ENCODE results near the gene RGS21. TPM values are rescaled to one million over a fixed set of nuclear protein-coding genes. Genes with fewer than 3 reads are reported as not detected.

Gene RGS21
- total and polyA plus RNA-seq, 2 experiments from 2014 or later, result not detected

DNA sequence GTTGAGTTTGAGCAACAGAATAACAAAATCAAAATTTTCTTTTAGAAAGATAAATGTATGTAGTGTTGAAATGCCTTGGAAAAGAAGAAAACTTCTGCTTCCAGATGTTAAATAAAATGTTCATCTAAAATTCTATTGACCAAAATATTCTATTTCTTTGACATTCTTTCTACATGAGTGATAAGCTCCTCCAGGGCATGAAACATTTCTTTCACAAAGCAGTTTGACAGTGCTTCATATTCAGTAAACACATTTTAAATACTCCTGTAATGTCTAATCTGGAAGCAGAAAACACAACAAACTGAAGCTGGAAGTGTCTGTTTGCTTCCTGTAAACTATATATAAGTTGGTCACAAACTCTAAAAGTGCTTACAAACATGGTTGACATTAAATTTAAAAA is 61.5 kb downstream of the RGS21 start:
- Histone ChIP-seq H3K4me3 (no peak overlapping the region), H3K36me3 (replicated peaks; ENCODE audit: insufficient read depth, low read depth) (no peaks in the 10 kb centered on the region), H3K79me2 (no peaks in the 10 kb centered on the region), H3K4me2 (no peak overlapping the region), H3K27ac (no peak overlapping the region), H3K27me3 (no peaks in the 10 kb centered on the region), H3K4me1 (ENCODE audit: insufficient read depth) (no peaks in the 10 kb centered on the region), H3K9me3 (ENCODE audit: low read depth) (no peaks in the 10 kb centered on the region), H4K20me1 (ENCODE audit: insufficient read depth, poor library complexity, severe bottlenecking) (no peaks in the 10 kb centered on the region), H2AFZ (no peak overlapping the region), H3K9me2 (replicated peaks; ENCODE audit: insufficient read depth) (no peaks in the 10 kb centered on the region)
- DNase-seq (ENCODE audit: low spot score), result no peak
- no peak for TF ChIP-seq EZH2 (IDR thresholded peaks at IDR 0.05; ENCODE audit: borderline replicate concordance)
- TF ChIP-seq, protein P1, sequence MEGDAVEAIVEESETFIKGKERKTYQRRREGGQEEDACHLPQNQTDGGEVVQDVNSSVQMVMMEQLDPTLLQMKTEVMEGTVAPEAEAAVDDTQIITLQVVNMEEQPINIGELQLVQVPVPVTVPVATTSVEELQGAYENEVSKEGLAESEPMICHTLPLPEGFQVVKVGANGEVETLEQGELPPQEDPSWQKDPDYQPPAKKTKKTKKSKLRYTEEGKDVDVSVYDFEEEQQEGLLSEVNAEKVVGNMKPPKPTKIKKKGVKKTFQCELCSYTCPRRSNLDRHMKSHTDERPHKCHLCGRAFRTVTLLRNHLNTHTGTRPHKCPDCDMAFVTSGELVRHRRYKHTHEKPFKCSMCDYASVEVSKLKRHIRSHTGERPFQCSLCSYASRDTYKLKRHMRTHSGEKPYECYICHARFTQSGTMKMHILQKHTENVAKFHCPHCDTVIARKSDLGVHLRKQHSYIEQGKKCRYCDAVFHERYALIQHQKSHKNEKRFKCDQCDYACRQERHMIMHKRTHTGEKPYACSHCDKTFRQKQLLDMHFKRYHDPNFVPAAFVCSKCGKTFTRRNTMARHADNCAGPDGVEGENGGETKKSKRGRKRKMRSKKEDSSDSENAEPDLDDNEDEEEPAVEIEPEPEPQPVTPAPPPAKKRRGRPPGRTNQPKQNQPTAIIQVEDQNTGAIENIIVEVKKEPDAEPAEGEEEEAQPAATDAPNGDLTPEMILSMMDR (IDR thresholded peaks at IDR 0.05; ENCODE audit: poor library complexity), result no peak
- no peak for TF ChIP-seq EZH2phosphoT487 (IDR thresholded peaks at IDR 0.05; ENCODE audit: low read depth, severe bottlenecking, unreplicated experiment)

DNA sequence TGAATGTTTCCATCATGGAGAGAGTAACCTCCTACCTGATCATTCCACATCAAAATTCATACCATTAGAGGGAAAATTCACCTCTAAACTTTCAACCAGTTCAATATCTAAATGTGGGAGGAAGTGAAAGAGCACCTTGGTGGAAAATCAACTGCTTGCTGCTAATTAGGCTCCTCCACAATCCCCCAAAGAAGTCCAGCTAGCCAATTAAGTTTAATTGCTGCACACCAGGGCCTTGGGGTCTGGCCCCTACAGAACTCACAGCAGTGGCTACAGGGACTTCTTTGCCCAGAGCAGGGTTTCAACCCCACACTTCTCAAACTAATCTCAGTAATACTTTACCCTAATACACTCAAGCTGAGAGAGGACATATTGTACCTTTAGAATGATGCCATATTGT is 62.1 kb downstream of the RGS21 start:
- no peak for DNase-seq (ENCODE audit: low spot score)
- Histone ChIP-seq H2AFZ (no peak overlapping the region), H3K9me3 (ENCODE audit: low read depth) (no peaks in the 10 kb centered on the region), H3K9me2 (replicated peaks; ENCODE audit: insufficient read depth) (no peaks in the 10 kb centered on the region), H3K27ac (no peak overlapping the region), H3K4me3 (no peak overlapping the region), H3K79me2 (no peaks in the 10 kb centered on the region), H4K20me1 (ENCODE audit: insufficient read depth, poor library complexity, severe bottlenecking) (no peaks in the 10 kb centered on the region), H3K36me3 (replicated peaks; ENCODE audit: insufficient read depth, low read depth) (no peaks in the 10 kb centered on the region), H3K4me1 (ENCODE audit: insufficient read depth) (no peaks in the 10 kb centered on the region), H3K4me2 (no peak overlapping the region), H3K27me3 (no peaks in the 10 kb centered on the region)
- TF ChIP-seq EZH2 (IDR thresholded peaks at IDR 0.05; ENCODE audit: borderline replicate concordance), result no peak
- TF ChIP-seq, protein P1 (IDR thresholded peaks at IDR 0.05; ENCODE audit: poor library complexity), result no peak
- no peak for TF ChIP-seq EZH2phosphoT487 (IDR thresholded peaks at IDR 0.05; ENCODE audit: low read depth, severe bottlenecking, unreplicated experiment)

DNA sequence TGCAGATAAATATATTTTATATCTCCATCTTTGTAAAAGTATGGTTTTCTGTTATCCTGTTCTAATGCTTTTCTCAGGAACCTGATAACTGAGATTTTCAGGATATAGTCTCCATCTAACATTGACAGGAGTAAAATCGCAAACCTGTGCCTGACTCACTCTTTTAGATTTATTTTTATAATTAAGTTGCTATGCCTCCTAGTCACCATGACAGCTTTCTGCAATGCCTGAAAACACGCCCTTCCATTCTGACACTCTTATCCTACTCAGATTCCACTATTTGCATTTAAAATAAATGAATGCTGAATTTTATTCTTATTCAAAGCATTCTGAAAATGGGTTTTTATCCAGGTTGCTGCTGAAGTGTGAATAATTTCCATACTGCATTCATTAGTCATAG is 62.8 kb downstream of the RGS21 start:
- Histone ChIP-seq H3K79me2 (no peaks in the 10 kb centered on the region), H3K36me3 (replicated peaks; ENCODE audit: insufficient read depth, low read depth) (no peaks in the 10 kb centered on the region), H2AFZ (no peak overlapping the region), H3K4me1 (ENCODE audit: insufficient read depth) (no peaks in the 10 kb centered on the region), H3K27ac (no peak overlapping the region), H3K4me2 (no peak overlapping the region), H3K27me3 (no peaks in the 10 kb centered on the region), H3K9me2 (replicated peaks; ENCODE audit: insufficient read depth) (no peaks in the 10 kb centered on the region), H3K9me3 (ENCODE audit: low read depth) (no peaks in the 10 kb centered on the region), H3K4me3 (no peak overlapping the region), H4K20me1 (ENCODE audit: insufficient read depth, poor library complexity, severe bottlenecking) (no peaks in the 10 kb centered on the region)
- no peak for DNase-seq (ENCODE audit: low spot score)
- 97% methylated on average over 2 of the region's 2 CpGs for WGBS (ENCODE audit: low lambda C conversion rate, missing lambda C conversion rate)
- TF ChIP-seq EZH2phosphoT487 (IDR thresholded peaks at IDR 0.05; ENCODE audit: low read depth, severe bottlenecking, unreplicated experiment) (no peak), EZH2 (IDR thresholded peaks at IDR 0.05; ENCODE audit: borderline replicate concordance) (no peak)
- TF ChIP-seq, protein P1 (IDR thresholded peaks at IDR 0.05; ENCODE audit: poor library complexity), result no peak

DNA sequence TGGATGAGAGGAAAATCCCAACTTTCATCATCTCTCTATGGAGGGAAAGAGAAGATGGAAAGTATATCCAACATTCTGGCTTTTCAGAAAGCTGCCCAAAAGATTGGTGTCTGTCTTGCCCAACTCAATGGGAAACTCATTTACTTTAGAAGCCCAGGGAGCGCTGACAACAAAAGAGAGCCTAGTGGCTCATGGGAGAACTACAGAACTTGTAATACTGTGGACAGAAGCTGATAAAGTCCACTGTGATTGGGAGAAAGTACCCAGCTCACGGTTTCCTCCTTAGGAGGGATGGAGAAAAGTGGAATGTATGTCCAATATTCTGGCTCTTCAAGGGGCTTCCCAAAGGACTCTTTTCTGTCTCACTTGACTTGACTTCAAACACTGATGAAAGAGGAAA is 66.0 kb downstream of the RGS21 start:
- Histone ChIP-seq H3K9me3 (ENCODE audit: low read depth) (no peaks in the 10 kb centered on the region), H3K4me1 (ENCODE audit: insufficient read depth) (no peaks in the 10 kb centered on the region), H4K20me1 (ENCODE audit: insufficient read depth, poor library complexity, severe bottlenecking) (no peaks in the 10 kb centered on the region), H3K9me2 (replicated peaks; ENCODE audit: insufficient read depth) (no peaks in the 10 kb centered on the region), H3K27ac (no peak overlapping the region), H3K4me3 (no peak overlapping the region), H3K4me2 (no peak overlapping the region), H3K79me2 (no peaks in the 10 kb centered on the region), H3K27me3 (no peaks in the 10 kb centered on the region), H2AFZ (no peak overlapping the region), H3K36me3 (replicated peaks; ENCODE audit: insufficient read depth, low read depth) (no peaks in the 10 kb centered on the region)
- 90% methylated on average over 2 of the region's 2 CpGs for WGBS (ENCODE audit: low lambda C conversion rate, missing lambda C conversion rate)
- TF ChIP-seq, protein P1 (IDR thresholded peaks at IDR 0.05; ENCODE audit: poor library complexity), result no peak
- no peak for TF ChIP-seq EZH2phosphoT487 (IDR thresholded peaks at IDR 0.05; ENCODE audit: low read depth, severe bottlenecking, unreplicated experiment)
- no peak for TF ChIP-seq EZH2 (IDR thresholded peaks at IDR 0.05; ENCODE audit: borderline replicate concordance)
- DNase-seq (ENCODE audit: low spot score), result no peak

Measured in hepatocyte (in vitro differentiated cells).